ENCODE data around the gene ADAMTS20. TPM values are rescaled to one million over a fixed set of nuclear protein-coding genes. Genes with fewer than 3 reads are reported as not detected.

Gene ADAMTS20
- not detected for total RNA-seq

GRCh38 chr12:43551971-43552559 lies at the start of gene ADAMTS20:
Gene ADAMTS20 (minus strand): TSS chr12:43552203. CDS start chr12:43551921, 282 bp downstream.
- no peak for DNase-seq
- Histone ChIP-seq H3K4me1 (peaks cover 0 to 7% (median 0%) of the 10 kb centered on the region in 3 donors), H3K36me3 (no peaks in the 10 kb centered on the region), H3K9me3 (peaks cover 0 to 18% (median 9%) of the 10 kb centered on the region in 3 donors), H3K27ac (no peak within 1 kb of the TSS), H3K27me3 (peaks cover 0 to 36% (median 5%) of the 10 kb centered on the region in 4 donors), H3K4me3 (peak within 1 kb of the TSS in 1 of 4 donors; percentile 10)
- WGBS, 2 donors, result 8 to 26% methylated on average over 5 to 6 of the region's 51 CpGs
- TF ChIP-seq CTCF (IDR thresholded peaks at IDR 0.05), result no peak
- TF ChIP-seq POLR2A (IDR thresholded peaks at IDR 0.05), result no peak
- intact Hi-C loops (cut with DNase I), result no loop called here

- H3K9me3 ChIP-seq, result no peaks in the 10 kb centered on the region
- H3K4me3 ChIP-seq, result no peak overlapping the region
- H3K27ac ChIP-seq, result no peak overlapping the region
- TF ChIP-seq CTCF (IDR thresholded peaks at IDR 0.05) (no peak), POLR2A (IDR thresholded peaks at IDR 0.05) (no peak)
- DNase-seq, result no peak
- intact Hi-C loops (cut with DNase I), result no loop called here
- H3K4me1 ChIP-seq, result no peaks in the 10 kb centered on the region
- no peaks in the 10 kb centered on the region for H3K36me3 ChIP-seq
- H3K27me3 ChIP-seq, result no peaks in the 10 kb centered on the region
- 78 to 81% methylated on average over 1 of the region's 1 CpG for WGBS, 2 donors
Observed at GRCh38 chr12:43599708-43600107, 47.7 kb upstream of the ADAMTS20 start.

- Histone ChIP-seq H3K36me3 (no peaks in the 10 kb centered on the region), H3K4me1 (no peaks in the 10 kb centered on the region), H3K4me3 (no peak overlapping the region), H3K27me3 (no peaks in the 10 kb centered on the region), H3K27ac (no peak overlapping the region), H3K9me3 (no peaks in the 10 kb centered on the region)
- intact Hi-C loops (cut with DNase I), result no loop called here
- no peak for TF ChIP-seq CTCF (IDR thresholded peaks at IDR 0.05)
- DNase-seq, result no peak
- WGBS, 2 donors, result 75 to 77% methylated on average over 3 of the region's 3 CpGs
Observed at GRCh38 chr12:43599066-43599465, 47.1 kb upstream of the ADAMTS20 start.

GRCh38 chr12:43590307-43590706 lies 38.3 kb upstream of the ADAMTS20 start:
- H3K36me3 ChIP-seq, result no peaks in the 10 kb centered on the region
- H3K4me3 ChIP-seq, result no peak overlapping the region
- 27 to 64% methylated on average over 1 of the region's 1 CpG for WGBS, 2 donors
- no peaks in the 10 kb centered on the region for H3K4me1 ChIP-seq
- no peak overlapping the region for H3K27ac ChIP-seq
- TF ChIP-seq CTCF (IDR thresholded peaks at IDR 0.05), result no peak
- TF ChIP-seq POLR2A (IDR thresholded peaks at IDR 0.05), result no peak
- no peaks in the 10 kb centered on the region for H3K9me3 ChIP-seq
- DNase-seq, result no peak
- intact Hi-C loops (cut with DNase I), result no loop called here
- no peaks in the 10 kb centered on the region for H3K27me3 ChIP-seq

DNA sequence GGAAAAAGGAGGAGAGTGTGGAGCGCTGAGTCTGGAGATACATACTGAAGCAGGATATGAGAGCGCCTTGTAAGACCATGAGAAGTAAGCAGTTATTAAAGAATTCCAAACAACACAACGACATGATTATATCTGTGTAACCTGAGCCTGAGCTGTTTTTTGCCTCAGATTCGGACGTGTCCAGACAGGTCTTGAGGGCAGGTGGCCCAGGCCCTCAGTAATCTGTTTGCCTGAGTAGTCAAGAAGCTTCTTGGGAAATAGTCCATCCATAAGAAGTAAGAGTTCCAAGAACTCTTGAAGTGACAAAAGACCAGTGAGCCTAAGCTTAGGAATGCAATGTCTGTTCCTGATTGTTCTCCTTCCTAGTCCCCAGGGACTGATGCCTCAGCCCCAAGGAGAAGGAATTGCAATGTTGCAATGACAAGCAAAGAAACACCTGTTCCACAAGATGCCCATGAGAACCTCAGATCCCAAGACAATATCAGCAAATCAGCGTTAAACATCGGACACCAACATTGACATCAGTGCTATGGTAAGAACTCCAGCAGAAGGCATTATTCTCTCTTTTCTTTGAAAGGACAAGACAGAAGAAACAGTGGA lies 34.7 kb upstream of the ADAMTS20 start:
- Histone ChIP-seq H3K27me3 (no peaks in the 10 kb centered on the region), H3K36me3 (no peaks in the 10 kb centered on the region), H3K27ac (no peak overlapping the region), H3K9me3 (no peaks in the 10 kb centered on the region), H3K4me1 (no peaks in the 10 kb centered on the region), H3K4me3 (no peak overlapping the region)
- intact Hi-C loops (cut with DNase I), result no loop called here
- no peak for TF ChIP-seq CTCF (IDR thresholded peaks at IDR 0.05)
- no peak for TF ChIP-seq POLR2A (IDR thresholded peaks at IDR 0.05)
- 76 to 83% methylated on average over 7 of the region's 7 CpGs for WGBS, 2 donors
- DNase-seq, result no peak

All from esophagus squamous epithelium (tissue), 5 donors.